Upper lobe of left lung (tissue), 4 donors: ENCODE results near the gene IL16.

ENCODE experiments used
- CTCF ChIP-seq, 6 experiments: fragments of 450-650 bp in 4 of 6; fragments of 200-600 bp in 2 of 6; sonication (generic) in 2 of 6; IDR thresholded peaks; one replicate each; pipeline ENCODE4 v1.5.1; 2016 to 2019; ENCODE audit warnings: antibody characterized with exemption in 6 of 6
- POLR2A ChIP-seq, 4 donors: fragments of 450-650 bp; IDR thresholded peaks; one replicate each; pipeline ENCODE4 v1.5.1; 2016 to 2017; ENCODE audit warnings: antibody characterized with exemption in 4 of 4, mild to moderate bottlenecking in 2 of 4

- TF ChIP-seq CTCF (IDR thresholded peaks at IDR 0.05) (no peak), POLR2A (IDR thresholded peaks at IDR 0.05) (no peak)
These were observed 91.9 kb downstream of the IL16 start for GRCh38 chr15:81288616-81289015.
